RWPE2 (cell line): ENCODE results near the gene PAEP.

Source experiments
- ATAC-seq: fragments of 200-7000 bp; cut with Tn5 transposase; 3 replicates; pipeline ENCODE4 v1.9.1; 2021; ENCODE audit warnings: low read depth
- DNase-seq: peaks from one replicate; pipeline ENCODE4 v3.0.0-alpha.2; 2020; ENCODE audit warnings: low spot score
- H3K27ac ChIP-seq: fragments of 450-650 bp; 2 replicates; pipeline ENCODE4 v1.5.1; 2017; ENCODE audit warnings: mild to moderate bottlenecking; ENCODE audit not compliant: poor library complexity, severe bottlenecking
- H3K27me3 ChIP-seq: fragments of 250-450 bp; sonication (Bioruptor Pico); 2 replicates; pipeline ENCODE4 v1.5.1; 2021; ENCODE audit warnings: mild to moderate bottlenecking, moderate library complexity; ENCODE audit not compliant: insufficient read depth, poor library complexity, severe bottlenecking
- H3K36me3 ChIP-seq: fragments of 250-450 bp; sonication (Bioruptor Pico); 2 replicates; pipeline ENCODE4 v1.5.1; 2020; ENCODE audit warnings: low read depth, mild to moderate bottlenecking, moderate library complexity
- H3K4me1 ChIP-seq: fragments of 250-450 bp; sonication (Bioruptor Pico); 2 replicates; pipeline ENCODE4 v1.5.1; 2021; ENCODE audit warnings: mild to moderate bottlenecking, moderate library complexity; ENCODE audit not compliant: insufficient read depth, poor library complexity, severe bottlenecking
- H3K4me3 ChIP-seq: fragments of 250-450 bp; sonication (Bioruptor Pico); 2 replicates; pipeline ENCODE4 v1.5.1; 2021; ENCODE audit warnings: mild to moderate bottlenecking, moderate library complexity; ENCODE audit not compliant: severe bottlenecking
- H3K9me3 ChIP-seq: fragments of 250-450 bp; sonication (Bioruptor Pico); 2 replicates; pipeline ENCODE4 v1.5.1; 2021; ENCODE audit warnings: mild to moderate bottlenecking, moderate library complexity; ENCODE audit not compliant: severe bottlenecking
- CTCF ChIP-seq: fragments of 450-650 bp; IDR thresholded peaks from one replicate; pipeline ENCODE4 v1.5.1; 2017; ENCODE audit warnings: mild to moderate bottlenecking, moderate library complexity; ENCODE audit not compliant: poor library complexity, severe bottlenecking

Gene PAEP

GRCh38 chr9:135605238-135605781, 43.8 kb downstream of the PAEP start:
- DNase-seq (peak; percentile 39), ATAC-seq (no peak)
- no peaks in the 10 kb centered on the region for H3K36me3 ChIP-seq
- no peaks in the 10 kb centered on the region for H3K9me3 ChIP-seq
- H3K27me3 ChIP-seq, result no peaks in the 10 kb centered on the region
- no peak overlapping the region for H3K27ac ChIP-seq
- no peak overlapping the region for H3K4me3 ChIP-seq
- H3K4me1 ChIP-seq, result no peaks in the 10 kb centered on the region
- TF ChIP-seq CTCF, result no peak

- Histone ChIP-seq H3K9me3 (no peaks in the 10 kb centered on the region), H3K36me3 (no peaks in the 10 kb centered on the region), H3K27ac (no peak overlapping the region), H3K4me1 (no peaks in the 10 kb centered on the region), H3K4me3 (no peak overlapping the region), H3K27me3 (no peaks in the 10 kb centered on the region)
- no peak for ATAC-seq
- no peak for DNase-seq
- TF ChIP-seq CTCF, result no peak
Measured at GRCh38 chr9:135606885-135607259, 45.3 kb downstream of the PAEP start.

GRCh38 chr9:135607401-135608293, 46.1 kb downstream of the PAEP start:
- no peaks in the 10 kb centered on the region for H3K4me1 ChIP-seq
- ATAC-seq (no peak), DNase-seq (peak; percentile 55)
- H3K27ac ChIP-seq, result no peak overlapping the region
- no peaks in the 10 kb centered on the region for H3K36me3 ChIP-seq
- no peaks in the 10 kb centered on the region for H3K9me3 ChIP-seq
- TF ChIP-seq CTCF, result no peak
- H3K27me3 ChIP-seq, result no peaks in the 10 kb centered on the region
- H3K4me3 ChIP-seq, result no peak overlapping the region

- ATAC-seq, result no peak
- H3K4me1 ChIP-seq, result no peaks in the 10 kb centered on the region
- no peak overlapping the region for H3K27ac ChIP-seq
- DNase-seq, result peak; percentile 38
- no peaks in the 10 kb centered on the region for H3K27me3 ChIP-seq
- H3K4me3 ChIP-seq, result no peak overlapping the region
- TF ChIP-seq CTCF, result no peak
- H3K9me3 ChIP-seq, result no peaks in the 10 kb centered on the region
- no peaks in the 10 kb centered on the region for H3K36me3 ChIP-seq
Measured at GRCh38 chr9:135608294-135608998, 46.9 kb downstream of the PAEP start.
